Lower leg skin (tissue), 4 donors: ENCODE data around the gene OTUB1. TPM values are rescaled to one million over a fixed set of nuclear protein-coding genes. Genes with fewer than 3 reads are reported as not detected.

Experiments used
- DNase-seq, 2 donors: peaks; one replicate each; pipeline ENCODE4 v3.0.0-alpha.2; 2019; ENCODE audit warnings: low spot score in 2 of 2
- H3K4me3 ChIP-seq: fragments of 200-600 bp; sonication (generic); 2 replicates; pipeline ENCODE4 v1.5.1; 2017; ENCODE audit warnings: mild to moderate bottlenecking, low read depth; ENCODE audit not compliant: poor library complexity, severe bottlenecking
- CTCF ChIP-seq, 3 donors: fragments of 450-650 bp; IDR thresholded peaks; one replicate each; pipeline ENCODE4 v1.5.1; 2016; ENCODE audit warnings: antibody characterized with exemption in 3 of 3, mild to moderate bottlenecking in 3 of 3, moderate library complexity in 2 of 3
- POLR2A ChIP-seq, 2 donors: fragments of 450-650 bp; IDR thresholded peaks; one replicate each; pipeline ENCODE4 v1.6.1; 2016 to 2017; ENCODE audit warnings: antibody characterized with exemption in 2 of 2, mild to moderate bottlenecking in 1 of 2, moderate library complexity in 1 of 2
- WGBS, 2 donors: methylation state at CpG; one replicate each; pipeline ENCODE4 v1.1.5; 2018; 5-methylcytosine and 5-hydroxymethylcytosine counted together
- intact Hi-C: fragments of 100-400 bp; cut with DNase I; formaldehyde crosslinking; loops from one replicate; pipeline ENCODE4 v1.15.0; 2023; ENCODE audit warnings: low total_unique reads
- total RNA-seq, 4 donors: library from RNA; depleted of rRNA; stranded (reverse); fragments of >200 nt; gene quantifications; one replicate each; pipeline ENCODE4 v1.1.0, GENCODE V29; 2016

Gene OTUB1
- total RNA-seq, 4 donors from 2014 or later, result 48.8 to 94.8 (median 81.7) TPM

GRCh38 chr11:64000740-64001483, 14.7 kb downstream of the OTUB1 start:
- TF ChIP-seq POLR2A (IDR thresholded peaks at IDR 0.05) (no peak), CTCF (IDR thresholded peaks at IDR 0.05) (no peak)
- no peak overlapping the region for H3K4me3 ChIP-seq
- no peak for DNase-seq
- 13 to 18% methylated on average over 22 to 57 of the region's 60 CpGs for WGBS, 2 donors
- intact Hi-C loops, result no loop called here

GRCh38 chr11:64001484-64002420, 15.5 kb downstream of the OTUB1 start:
- intact Hi-C loops, result loop anchor here (2.0 kb wide), 1 partner anchor 145 kb away; no protein-coding TSS in a partner anchor
- 46 to 50% methylated on average over 19 of the region's 23 CpGs for WGBS, 2 donors
- no peak for DNase-seq
- H3K4me3 ChIP-seq, result no peak overlapping the region
- TF ChIP-seq CTCF (IDR thresholded peaks at IDR 0.05) (no peak), POLR2A (IDR thresholded peaks at IDR 0.05) (no peak)

- intact Hi-C loops, result loop anchor here (2.0 kb wide), 1 partner anchor 143 kb away; no protein-coding TSS in a partner anchor
- TF ChIP-seq POLR2A (IDR thresholded peaks at IDR 0.05), result no peak
- TF ChIP-seq CTCF (IDR thresholded peaks at IDR 0.05), result no peak
- H3K4me3 ChIP-seq, result no peak overlapping the region
- no peak for DNase-seq
- 74 to 76% methylated on average over 23 of the region's 23 CpGs for WGBS, 2 donors
Observed at GRCh38 chr11:64003807-64004589, 17.8 kb downstream of the OTUB1 start.

- DNase-seq, result no peak
- 74 to 76% methylated on average over 4 of the region's 4 CpGs for WGBS, 2 donors
- no peak for TF ChIP-seq POLR2A (IDR thresholded peaks at IDR 0.05)
- no peak for TF ChIP-seq CTCF (IDR thresholded peaks at IDR 0.05)
- intact Hi-C loops, result no loop called here
- H3K4me3 ChIP-seq, result no peak overlapping the region
Observed at GRCh38 chr11:64004590-64004984, 18.3 kb downstream of the OTUB1 start.

GRCh38 chr11:64005691-64006090, 19.5 kb downstream of the OTUB1 start:
- WGBS, 2 donors, result 79 to 90% methylated on average over 4 of the region's 4 CpGs
- H3K4me3 ChIP-seq, result no peak overlapping the region
- intact Hi-C loops, result no loop called here

More at GRCh38 chr11:64005691-64006090, 19.5 kb downstream of the OTUB1 start:
- TF ChIP-seq POLR2A (IDR thresholded peaks at IDR 0.05), result no peak
- no peak for TF ChIP-seq CTCF (IDR thresholded peaks at IDR 0.05)
- DNase-seq, result no peak
